Liver (tissue), 9 donors: ENCODE data around the gene GJB5. TPM values are rescaled to one million over a fixed set of nuclear protein-coding genes. Genes with fewer than 3 reads are reported as not detected.

ENCODE experiments used
- DNase-seq: peaks from one replicate; pipeline ENCODE4 v3.0.0-alpha.2; 2017; ENCODE audit warnings: low spot score
- H3K27ac ChIP-seq, 2 donors: one replicate each; pipeline ENCODE4 v1.7.0; 2013; ENCODE audit warnings: inconsistent platforms in 2 of 2, low read length in 2 of 2, control low read depth in 1 of 2, low read depth in 1 of 2, mild to moderate bottlenecking in 1 of 2
- H3K27me3 ChIP-seq, 4 donors: one replicate each; pipeline versions ENCODE4 v1.6.1 to v1.7.0; 2013; ENCODE audit warnings: low read length in 3 of 4, inconsistent platforms in 1 of 4, mild to moderate bottlenecking in 1 of 4, moderate library complexity in 1 of 4; ENCODE audit not compliant: control insufficient read depth in 4 of 4, insufficient read depth in 4 of 4
- H3K36me3 ChIP-seq, 4 donors: one replicate each; pipeline versions ENCODE4 v1.6.1 to v1.7.0; 2013; ENCODE audit warnings: low read length in 3 of 4, mild to moderate bottlenecking in 3 of 4, low read depth in 1 of 4, moderate library complexity in 1 of 4; ENCODE audit not compliant: control insufficient read depth in 4 of 4, insufficient read depth in 3 of 4
- H3K4me1 ChIP-seq, 4 donors: one replicate each; pipeline versions ENCODE4 v1.6.1 to v1.7.0; 2013; ENCODE audit warnings: low read length in 3 of 4, mild to moderate bottlenecking in 3 of 4, moderate library complexity in 1 of 4; ENCODE audit not compliant: control insufficient read depth in 4 of 4, insufficient read depth in 4 of 4
- H3K4me3 ChIP-seq, 3 donors: one replicate each; pipeline versions ENCODE4 v1.6.1 to v1.7.0; 2013; ENCODE audit warnings: low read length in 3 of 3, control low read depth in 1 of 3, low read depth in 1 of 3, mild to moderate bottlenecking in 1 of 3
- H3K9ac ChIP-seq, 2 donors: one replicate each; pipeline ENCODE4 v1.7.0; 2013; ENCODE audit warnings: low read length in 2 of 2, mild to moderate bottlenecking in 2 of 2, moderate library complexity in 2 of 2, control low read depth in 1 of 2, low read depth in 1 of 2
- H3K9me3 ChIP-seq, 4 donors: one replicate each; pipeline versions ENCODE4 v1.6.1 to v1.7.0; 2013; ENCODE audit warnings: low read length in 3 of 4; ENCODE audit not compliant: control insufficient read depth in 4 of 4
- CTCF ChIP-seq: fragments of 150-350 bp; IDR thresholded peaks from 2 replicates; pipeline ENCODE4 v1.5.1; 2017; ENCODE audit warnings: improper control_type of control experiment, low read depth, low read length; ENCODE audit not compliant: missing input control
- EGR1 ChIP-seq, 2 donors: IDR thresholded peaks; 2 replicates each; pipeline ENCODE4 v1.6.1; 2016 to 2018; ENCODE audit warnings: antibody characterized with exemption in 2 of 2, low read depth in 2 of 2
- FOXA2 ChIP-seq: IDR thresholded peaks from 2 replicates; pipeline ENCODE4 v1.6.1; 2016; ENCODE audit warnings: antibody characterized with exemption
- GABPA ChIP-seq, 2 donors: IDR thresholded peaks in 1 of 2; conservative IDR thresholded peaks in 1 of 2; 2 replicates each; pipeline ENCODE4 v1.6.1; 2016; ENCODE audit warnings: antibody characterized with exemption in 2 of 2, mild to moderate bottlenecking in 1 of 2, moderate library complexity in 1 of 2
- JUND ChIP-seq, 2 donors: IDR thresholded peaks; 2 replicates each; pipeline ENCODE4 v1.6.1; 2016; ENCODE audit warnings: antibody characterized with exemption in 2 of 2
- RAD21 ChIP-seq, 2 donors: IDR thresholded peaks; 2 replicates each; pipeline ENCODE4 v1.6.1; 2016; ENCODE audit warnings: antibody characterized with exemption in 2 of 2, mild to moderate bottlenecking in 2 of 2
- REST ChIP-seq: IDR thresholded peaks from 2 replicates; pipeline ENCODE4 v1.6.1; 2016; ENCODE audit warnings: antibody characterized with exemption, mild to moderate bottlenecking
- RXRA ChIP-seq, 2 donors: IDR thresholded peaks; 2 replicates each; pipeline ENCODE4 v1.6.1; 2017 to 2018; ENCODE audit warnings: antibody characterized with exemption in 2 of 2, mild to moderate bottlenecking in 1 of 2
- TAF1 ChIP-seq: conservative IDR thresholded peaks from 2 replicates; pipeline ENCODE4 v1.6.1; 2016; ENCODE audit warnings: antibody characterized with exemption, mild to moderate bottlenecking
- WGBS: extraction: QIAGEN DNeasy Blood & Tissue Kit; methylation state at CpG from one replicate; pipeline ENCODE4 v1.1.7; 2013; 5-methylcytosine and 5-hydroxymethylcytosine counted together
- polyA plus RNA-seq, 2 donors: library from polyadenylated mRNA; stranded (reverse) in 1 of 2; unstranded in 1 of 2; fragments of 200-250 nt in 1 of 2; fragments of >200 nt in 1 of 2; fragmentation: Nextera tagmentation in 1 of 2; extraction: Ambion mirVana in 1 of 2; gene quantifications; one replicate each; pipeline versions ENCODE4 v1.2.1 to v1.2.3, GENCODE V29; 2013 to 2015
- total RNA-seq, 2 donors: library from RNA; depleted of rRNA; stranded (reverse); fragments of >200 nt; gene quantifications; one replicate each; pipeline ENCODE4 v1.2.3, GENCODE V29; 2014
- TF ChIP-seq, protein P1 (sequence below): IDR thresholded peaks from 2 replicates; pipeline ENCODE4 v1.6.1; 2016; ENCODE audit warnings: antibody characterized with exemption
- TF ChIP-seq, protein P2 (sequence below): IDR thresholded peaks from 2 replicates; pipeline ENCODE4 v1.6.1; 2016; ENCODE audit warnings: antibody characterized with exemption
- donor health status: healthy.
- donor health status: healthy.
- donor health status: healthy.
- donor health status: healthy.
- donor health status: healthy.

The GJB5 gene
- total and polyA plus RNA-seq, 4 donors: not detected

GRCh38 chr1:34705077-34705476 is 49.8 kb upstream of the GJB5 start (continued):
- no peak for TF ChIP-seq RXRA (IDR thresholded peaks at IDR 0.05)

DNA sequence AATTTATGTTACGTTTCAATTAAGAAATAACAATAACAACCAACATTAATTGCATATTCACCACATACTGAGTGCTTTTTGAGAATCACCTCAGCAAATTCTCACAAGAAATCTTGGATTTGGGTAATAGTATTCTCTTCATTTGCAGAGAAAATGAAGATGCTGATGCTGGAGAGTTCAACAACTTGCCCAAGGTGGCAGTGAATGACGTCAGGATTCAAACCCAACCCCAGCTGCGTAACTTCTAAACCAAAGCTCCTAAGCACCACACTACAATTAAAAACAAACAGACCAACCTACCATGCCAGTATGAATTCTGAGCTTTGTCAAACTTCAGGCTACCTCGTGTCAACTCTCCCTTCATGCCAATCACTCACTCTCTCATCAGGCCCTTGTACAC is 46.7 kb upstream of the GJB5 start:
- H3K27me3 ChIP-seq: peaks cover 0 to 2% (median 0%) of the 10 kb centered on the region in 4 donors
- TF ChIP-seq, protein P1, sequence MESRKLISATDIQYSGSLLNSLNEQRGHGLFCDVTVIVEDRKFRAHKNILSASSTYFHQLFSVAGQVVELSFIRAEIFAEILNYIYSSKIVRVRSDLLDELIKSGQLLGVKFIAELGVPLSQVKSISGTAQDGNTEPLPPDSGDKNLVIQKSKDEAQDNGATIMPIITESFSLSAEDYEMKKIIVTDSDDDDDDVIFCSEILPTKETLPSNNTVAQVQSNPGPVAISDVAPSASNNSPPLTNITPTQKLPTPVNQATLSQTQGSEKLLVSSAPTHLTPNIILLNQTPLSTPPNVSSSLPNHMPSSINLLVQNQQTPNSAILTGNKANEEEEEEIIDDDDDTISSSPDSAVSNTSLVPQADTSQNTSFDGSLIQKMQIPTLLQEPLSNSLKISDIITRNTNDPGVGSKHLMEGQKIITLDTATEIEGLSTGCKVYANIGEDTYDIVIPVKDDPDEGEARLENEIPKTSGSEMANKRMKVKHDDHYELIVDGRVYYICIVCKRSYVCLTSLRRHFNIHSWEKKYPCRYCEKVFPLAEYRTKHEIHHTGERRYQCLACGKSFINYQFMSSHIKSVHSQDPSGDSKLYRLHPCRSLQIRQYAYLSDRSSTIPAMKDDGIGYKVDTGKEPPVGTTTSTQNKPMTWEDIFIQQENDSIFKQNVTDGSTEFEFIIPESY: no peak
- TF ChIP-seq CTCF: no peak
- whole genome bisulfite sequencing: 74% methylated on average over 4 of the region's 4 CpGs
- no peaks in the 10 kb centered on the region for H3K4me1 ChIP-seq
- no peaks in the 10 kb centered on the region for H3K9me3 ChIP-seq
- H3K9ac ChIP-seq: no peak overlapping the region
- DNase-seq: no peak
- no peak overlapping the region for H3K4me3 ChIP-seq
- no peaks in the 10 kb centered on the region for H3K36me3 ChIP-seq
- H3K27ac ChIP-seq: no peak overlapping the region

DNA sequence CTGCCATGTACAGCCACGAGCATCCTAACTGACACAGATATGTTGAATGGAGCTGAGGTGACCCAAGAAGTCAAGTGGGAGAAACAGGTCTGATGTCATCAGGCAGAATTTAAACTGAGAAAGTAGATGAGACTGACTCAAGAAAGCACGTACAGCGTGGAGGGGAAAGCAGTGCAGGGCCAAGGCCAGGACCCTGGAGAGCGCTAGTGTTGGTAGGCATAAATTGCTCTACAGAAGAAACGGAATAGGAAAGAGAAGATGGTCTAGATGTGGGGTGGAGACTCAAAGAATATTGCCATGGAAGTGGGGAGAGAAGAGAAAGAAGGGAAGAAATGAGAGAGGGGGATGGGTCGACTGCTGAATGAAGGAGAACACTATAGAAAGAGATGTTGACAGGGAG is 45.3 kb upstream of the GJB5 start:
- no peak for DNase-seq
- peak; percentile 86 for TF ChIP-seq REST
- no peak for TF ChIP-seq RAD21 (IDR thresholded peaks at IDR 0.05)
- Histone ChIP-seq H3K27me3 (peaks cover 0 to 2% (median 0%) of the 10 kb centered on the region in 4 donors), H3K9ac (no peak overlapping the region), H3K9me3 (no peaks in the 10 kb centered on the region), H3K36me3 (no peaks in the 10 kb centered on the region), H3K4me3 (no peak overlapping the region), H3K4me1 (no peaks in the 10 kb centered on the region), H3K27ac (no peak overlapping the region)
- 50% methylated on average over 6 of the region's 6 CpGs for WGBS

GRCh38 chr1:34710812-34711211 is 44.0 kb upstream of the GJB5 start:
- DNase-seq: no peak
- H3K27me3 ChIP-seq: peaks cover 0 to 2% (median 0%) of the 10 kb centered on the region in 4 donors
- H3K27ac ChIP-seq: no peak overlapping the region
- H3K36me3 ChIP-seq: no peaks in the 10 kb centered on the region
- no peaks in the 10 kb centered on the region for H3K4me1 ChIP-seq
- H3K4me3 ChIP-seq: no peak overlapping the region
- no peak overlapping the region for H3K9ac ChIP-seq
- no peaks in the 10 kb centered on the region for H3K9me3 ChIP-seq
- TF ChIP-seq GABPA (IDR thresholded peaks at IDR 0.05 in 1 of 2, conservative IDR thresholded peaks at IDR 0.05 in 1 of 2) (no peak), JUND (IDR thresholded peaks at IDR 0.05) (no peak), EGR1 (IDR thresholded peaks at IDR 0.05; ENCODE audit: low read depth in 2 of 2) (no peak), REST (no peak), TAF1 (no peak), CTCF (no peak), FOXA2 (no peak)
- TF ChIP-seq, protein P2, sequence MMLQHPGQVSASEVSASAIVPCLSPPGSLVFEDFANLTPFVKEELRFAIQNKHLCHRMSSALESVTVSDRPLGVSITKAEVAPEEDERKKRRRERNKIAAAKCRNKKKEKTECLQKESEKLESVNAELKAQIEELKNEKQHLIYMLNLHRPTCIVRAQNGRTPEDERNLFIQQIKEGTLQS: no peak
